ENCODE data around the gene PITPNM2. TPM values are rescaled to one million over a fixed set of nuclear protein-coding genes. Genes with fewer than 3 reads are reported as not detected.

PITPNM2 gene
- total RNA-seq, 2 donors from 2014 or later, result 2.0 to 3.1 TPM

DNA sequence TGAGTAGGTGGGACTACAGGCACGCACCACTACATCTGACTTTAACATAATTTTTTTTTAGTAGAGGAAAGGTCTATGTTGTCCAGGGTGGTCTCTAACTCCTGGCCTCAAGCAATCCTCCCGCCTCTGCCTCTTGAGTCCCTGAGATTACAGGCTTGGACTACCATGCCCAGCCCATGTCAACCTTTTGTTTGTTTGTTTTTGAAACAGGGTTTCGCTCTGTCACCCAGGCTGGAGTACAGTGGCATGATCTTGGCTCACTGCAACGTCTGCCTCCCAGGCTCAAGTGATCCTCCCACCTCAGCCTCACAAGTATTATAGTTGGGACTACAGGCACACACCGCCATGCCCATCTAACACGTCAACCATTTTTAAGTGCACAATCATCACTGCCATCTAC lies 29.2 kb downstream of the PITPNM2 start:
- DNase-seq (ENCODE audit: low spot score) (no peak), ATAC-seq (no peak)
- Mint-ChIP-seq H3K27me3 (no peaks in the 10 kb centered on the region), H3K27ac (no peak overlapping the region), H3K36me3 (no peaks in the 10 kb centered on the region), H3K4me3 (no peak overlapping the region), H3K9me3 (no peaks in the 10 kb centered on the region), H3K4me1 (ENCODE audit: low read depth in 2 of 2) (peaks cover 16 to 35% of the 10 kb centered on the region in 2 donors)

DNA sequence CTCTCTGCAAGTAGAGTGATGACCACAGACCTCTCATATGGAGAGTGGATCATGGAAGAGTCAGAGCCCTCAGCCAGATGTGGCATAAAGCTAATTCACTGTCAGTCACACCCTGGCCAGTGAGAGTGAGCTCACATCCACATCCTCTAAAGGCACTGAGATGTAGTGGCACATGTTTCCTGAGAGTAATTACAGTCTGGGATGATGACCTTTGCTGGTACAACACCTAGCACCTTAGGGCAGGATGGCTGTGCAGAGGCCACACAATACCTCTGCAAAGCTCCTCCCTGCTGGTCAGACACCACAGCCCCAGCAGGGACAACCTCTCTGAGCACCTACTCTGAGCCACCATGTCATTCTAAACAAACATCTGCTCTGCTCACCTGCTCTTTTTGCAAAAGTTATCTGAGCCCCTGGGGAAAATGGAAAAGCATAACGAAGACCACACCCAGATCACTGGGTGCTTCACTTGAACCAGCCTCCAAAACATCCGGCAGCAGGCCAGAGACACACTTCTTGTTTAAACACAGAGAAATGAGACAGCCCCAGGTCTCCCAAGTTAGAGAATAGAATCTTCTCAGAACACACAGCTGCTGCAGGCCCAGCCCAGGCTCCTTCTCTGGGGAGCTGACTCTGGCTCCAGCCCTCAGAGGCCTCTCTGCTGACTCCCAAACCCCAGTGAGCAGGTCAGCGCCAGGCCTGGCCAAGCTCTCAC lies 30.3 kb downstream of the PITPNM2 start:
- no peak for DNase-seq (ENCODE audit: low spot score)
- ATAC-seq, result peak; percentile 71 to 80
- H3K4me3 Mint-ChIP-seq, result no peak overlapping the region
- H3K27me3 Mint-ChIP-seq, result no peaks in the 10 kb centered on the region
- no peaks in the 10 kb centered on the region for H3K9me3 Mint-ChIP-seq
- H3K36me3 Mint-ChIP-seq, result no peaks in the 10 kb centered on the region
- H3K4me1 Mint-ChIP-seq (ENCODE audit: low read depth in 2 of 2), result peaks cover 16 to 32% of the 10 kb centered on the region in 2 donors
- peak overlapping the region in 1 of 2 donors; percentile 53 for H3K27ac Mint-ChIP-seq

DNA sequence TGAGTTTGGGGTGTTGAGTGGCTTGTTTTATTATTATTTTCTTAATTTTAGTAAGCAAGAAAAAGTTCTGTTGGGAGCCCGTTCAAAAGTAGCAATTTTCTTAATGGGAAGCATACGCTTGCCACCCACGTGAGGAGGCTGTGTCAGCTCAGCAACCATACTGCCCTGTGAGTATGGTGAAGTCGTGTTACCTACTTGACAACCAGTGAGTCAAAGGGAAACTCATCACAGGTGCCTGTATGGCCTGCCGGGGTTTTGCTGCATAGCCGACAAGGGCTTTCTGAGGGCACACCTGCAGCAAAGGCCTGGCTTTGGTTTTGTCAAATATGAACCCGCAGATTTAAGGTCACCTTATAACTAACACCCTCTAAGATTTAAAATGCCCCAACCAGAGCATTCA lies 31.1 kb downstream of the PITPNM2 start:
- Mint-ChIP-seq H3K36me3 (no peaks in the 10 kb centered on the region), H3K4me1 (ENCODE audit: low read depth in 2 of 2) (peaks cover 16 to 34% of the 10 kb centered on the region in 2 donors), H3K9me3 (no peaks in the 10 kb centered on the region), H3K4me3 (no peak overlapping the region), H3K27ac (no peak overlapping the region), H3K27me3 (no peaks in the 10 kb centered on the region)
- DNase-seq (ENCODE audit: low spot score) (no peak), ATAC-seq (no peak)

DNA sequence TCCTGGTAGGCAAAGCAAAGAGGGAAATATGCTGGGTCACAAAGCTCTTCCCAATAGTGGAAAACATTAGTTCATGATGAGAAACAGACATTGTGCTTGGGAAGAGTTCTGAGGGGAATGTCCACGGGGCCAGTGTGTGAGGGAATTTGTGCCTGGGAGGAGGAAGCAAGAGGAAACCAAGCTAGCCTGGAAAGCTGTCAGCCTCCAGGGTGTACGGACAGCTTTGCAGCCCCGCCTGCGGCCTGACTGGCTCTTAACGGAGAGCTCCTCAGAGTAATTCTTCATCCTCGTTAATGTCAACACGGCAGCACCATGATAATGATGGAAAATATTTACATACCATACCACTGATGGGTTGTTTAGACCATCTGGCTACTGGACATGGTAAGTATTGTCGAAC lies 32.4 kb downstream of the PITPNM2 start:
- Mint-ChIP-seq H3K36me3 (no peaks in the 10 kb centered on the region), H3K4me1 (ENCODE audit: low read depth in 2 of 2) (peaks cover 16 to 34% of the 10 kb centered on the region in 2 donors), H3K4me3 (no peak overlapping the region), H3K27me3 (no peaks in the 10 kb centered on the region), H3K9me3 (no peaks in the 10 kb centered on the region), H3K27ac (no peak overlapping the region)
- DNase-seq (ENCODE audit: low spot score) (no peak), ATAC-seq (no peak)

DNA sequence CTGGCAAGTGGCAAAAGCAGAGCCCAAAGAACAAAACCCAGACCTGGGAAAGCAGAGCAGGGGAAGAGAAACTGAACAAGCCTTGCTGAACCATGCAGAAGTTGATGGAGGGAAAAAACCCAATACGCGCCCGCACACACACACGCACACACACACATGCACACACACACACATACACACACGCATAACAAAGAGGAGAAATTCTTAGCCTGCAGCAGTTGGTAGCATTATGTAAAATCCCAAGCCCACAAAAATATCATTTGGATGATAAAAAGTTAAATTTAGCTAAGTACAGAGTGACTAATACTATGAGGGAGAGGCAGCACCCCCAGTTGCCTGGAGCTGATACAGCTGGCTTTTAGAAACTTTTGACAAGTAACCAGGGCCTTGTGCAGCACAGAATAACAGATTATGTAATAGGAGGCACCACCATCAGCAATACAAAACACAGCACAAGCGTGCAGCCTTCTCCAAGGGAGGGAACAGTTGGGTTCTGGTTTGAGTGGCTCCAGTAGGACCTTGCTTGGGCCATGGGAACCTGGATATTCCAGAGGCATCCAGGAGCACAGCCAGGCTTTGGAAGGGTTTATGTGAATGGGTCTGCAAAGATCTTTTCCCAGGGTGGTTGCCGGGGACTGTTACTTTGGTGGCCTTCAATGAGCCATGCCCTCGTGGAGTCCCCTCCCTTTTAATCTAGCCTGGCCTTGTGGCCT lies 35.3 kb downstream of the PITPNM2 start:
- H3K9me3 Mint-ChIP-seq, result no peaks in the 10 kb centered on the region
- DNase-seq (ENCODE audit: low spot score), result peak; percentile 44
- peaks cover 17 to 29% of the 10 kb centered on the region in 2 donors for H3K4me1 Mint-ChIP-seq (ENCODE audit: low read depth in 2 of 2)
- ATAC-seq, result no peak
- H3K36me3 Mint-ChIP-seq, result no peaks in the 10 kb centered on the region
- H3K4me3 Mint-ChIP-seq, result no peak overlapping the region
- H3K27ac Mint-ChIP-seq, result no peak overlapping the region
- no peaks in the 10 kb centered on the region for H3K27me3 Mint-ChIP-seq

DNA sequence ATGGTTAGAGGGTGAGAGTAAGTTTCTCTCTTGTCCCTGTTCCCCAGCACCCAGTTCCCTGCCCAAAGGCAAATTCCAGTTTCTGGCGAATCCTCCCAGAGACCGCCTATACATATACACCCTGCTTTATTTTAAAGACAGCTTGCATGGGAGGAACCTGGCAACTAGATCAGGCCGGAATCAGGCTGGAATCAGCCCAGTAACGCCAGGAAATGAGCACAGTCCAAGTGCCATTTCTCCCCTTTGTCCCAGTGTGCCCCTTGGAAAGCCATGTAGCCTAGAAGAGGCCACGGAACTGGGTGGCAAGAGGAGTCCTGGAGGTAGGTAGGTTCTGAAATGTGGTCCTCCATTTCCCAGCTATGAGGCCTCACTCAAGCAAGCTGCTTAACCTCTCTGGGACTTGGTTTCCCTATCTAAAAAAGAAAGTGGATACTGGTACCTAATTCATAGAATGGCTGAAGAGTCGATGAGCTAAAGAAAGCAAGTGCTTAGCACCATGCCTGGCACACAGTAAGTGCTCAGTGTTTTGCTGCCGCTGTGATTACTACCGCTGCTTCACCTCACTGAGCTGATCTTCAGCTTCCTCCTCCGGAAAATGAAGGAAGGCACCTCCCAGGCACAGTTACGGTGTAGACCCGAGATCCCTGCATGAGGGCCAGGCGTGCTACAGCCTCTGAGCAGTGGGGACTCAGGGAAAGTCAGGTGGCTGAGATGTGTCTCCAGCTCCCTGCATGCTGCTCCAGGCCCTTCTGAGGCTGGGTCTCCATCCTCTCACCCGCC lies 36.4 kb downstream of the PITPNM2 start:
- peak; percentile 1 for DNase-seq (ENCODE audit: low spot score)
- H3K27me3 Mint-ChIP-seq, result no peaks in the 10 kb centered on the region
- no peaks in the 10 kb centered on the region for H3K9me3 Mint-ChIP-seq
- no peak overlapping the region for H3K4me3 Mint-ChIP-seq
- no peak for ATAC-seq
- H3K27ac Mint-ChIP-seq, result no peak overlapping the region
- no peaks in the 10 kb centered on the region for H3K36me3 Mint-ChIP-seq
- H3K4me1 Mint-ChIP-seq (ENCODE audit: low read depth in 2 of 2), result peaks cover 18 to 26% of the 10 kb centered on the region in 2 donors

DNA sequence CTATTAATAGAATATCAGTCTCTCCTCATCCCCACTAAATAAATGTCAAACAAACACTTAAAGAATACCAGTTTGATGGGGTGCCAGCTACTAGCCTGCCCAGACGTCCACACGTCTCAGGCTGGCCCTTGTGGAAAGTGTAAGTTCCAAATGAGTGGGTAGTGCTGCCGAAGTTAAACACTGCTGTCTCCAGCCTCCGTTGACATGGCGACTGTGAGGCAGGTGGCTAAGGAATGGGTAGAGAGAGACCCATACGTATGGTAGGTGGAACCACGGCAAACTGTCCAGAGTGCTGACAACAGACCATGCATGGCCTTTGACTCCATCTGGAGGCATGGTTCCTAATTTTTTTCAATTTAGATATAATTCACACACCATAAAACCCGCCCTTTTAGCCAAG lies 37.9 kb downstream of the PITPNM2 start:
- peaks cover 24 to 28% of the 10 kb centered on the region in 2 donors for H3K4me1 Mint-ChIP-seq (ENCODE audit: low read depth in 2 of 2)
- H3K27ac Mint-ChIP-seq, result no peak overlapping the region
- DNase-seq (ENCODE audit: low spot score) (peak; percentile 20), ATAC-seq (no peak)
- H3K4me3 Mint-ChIP-seq, result no peak overlapping the region
- no peaks in the 10 kb centered on the region for H3K9me3 Mint-ChIP-seq
- no peaks in the 10 kb centered on the region for H3K36me3 Mint-ChIP-seq
- no peaks in the 10 kb centered on the region for H3K27me3 Mint-ChIP-seq

DNA sequence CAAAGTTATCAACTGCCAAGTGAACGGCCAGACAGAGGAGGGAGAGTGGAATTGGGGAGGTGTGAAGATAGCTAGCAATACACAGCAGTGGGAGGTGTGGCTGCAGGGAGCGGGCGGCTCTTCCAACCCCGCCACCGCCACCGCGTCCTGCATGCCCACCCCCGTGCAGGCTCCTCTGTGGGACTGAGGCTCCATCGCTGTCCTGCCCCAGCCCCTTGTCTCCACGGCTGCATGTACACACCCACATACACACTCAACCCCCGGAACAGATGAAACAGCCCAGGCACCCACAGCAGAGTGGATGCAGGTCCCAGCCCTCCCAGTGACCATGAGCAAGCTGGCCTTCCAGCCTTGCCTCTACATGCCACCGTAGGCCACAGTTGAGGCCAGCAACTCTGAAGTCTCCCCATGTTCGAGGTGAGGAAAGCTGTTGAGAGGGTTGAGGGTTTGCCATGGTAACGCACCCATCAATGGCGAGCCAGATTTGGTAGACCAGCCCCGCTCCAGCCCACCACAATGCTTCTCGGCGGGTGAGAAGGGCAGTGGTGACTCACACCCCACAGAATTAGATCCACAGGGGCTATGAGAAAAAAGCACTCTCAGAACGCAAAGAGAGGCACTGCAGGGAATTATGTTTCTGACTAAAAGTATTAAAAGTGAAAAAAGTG lies 39.3 kb downstream of the PITPNM2 start:
- peak overlapping the region in 1 of 2 donors; percentile 72 for H3K27ac Mint-ChIP-seq
- ATAC-seq (peak; percentile 69 to 79), DNase-seq (ENCODE audit: low spot score) (peak; percentile 60)
- H3K9me3 Mint-ChIP-seq, result no peaks in the 10 kb centered on the region
- peaks cover 36 to 41% of the 10 kb centered on the region in 2 donors for H3K4me1 Mint-ChIP-seq (ENCODE audit: low read depth in 2 of 2)
- H3K4me3 Mint-ChIP-seq, result peak overlapping the region; percentile 46
- no peaks in the 10 kb centered on the region for H3K36me3 Mint-ChIP-seq
- no peaks in the 10 kb centered on the region for H3K27me3 Mint-ChIP-seq

DNA sequence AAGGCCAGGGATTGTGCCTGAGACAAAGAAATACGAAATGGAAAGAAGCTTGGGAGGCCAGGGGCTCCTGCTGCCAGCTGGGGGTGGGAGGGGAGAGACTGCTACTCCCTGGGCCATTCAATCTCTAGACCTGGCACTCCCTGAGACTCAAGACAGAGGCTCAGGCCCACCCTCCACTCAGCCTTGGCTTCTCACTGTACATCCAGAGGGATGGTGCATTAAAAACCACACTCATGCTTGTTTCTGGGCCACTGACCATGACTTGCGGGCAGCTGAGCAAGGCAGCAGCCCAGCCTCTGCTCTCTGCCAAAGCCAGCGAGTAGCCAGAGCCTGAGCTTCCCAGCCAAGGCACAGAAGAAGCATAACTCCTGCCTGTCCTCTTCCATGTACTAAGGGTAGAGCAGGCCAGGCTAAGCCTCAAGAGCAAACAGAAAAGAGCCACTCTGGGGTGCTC lies 41.5 kb downstream of the PITPNM2 start:
- Mint-ChIP-seq H3K4me1 (ENCODE audit: low read depth in 2 of 2) (peaks cover 48 to 58% of the 10 kb centered on the region in 2 donors), H3K36me3 (no peaks in the 10 kb centered on the region), H3K27me3 (no peaks in the 10 kb centered on the region), H3K4me3 (no peak overlapping the region), H3K9me3 (no peaks in the 10 kb centered on the region), H3K27ac (no peak overlapping the region)
- DNase-seq (ENCODE audit: low spot score) (peak; percentile 1), ATAC-seq (no peak)

DNA sequence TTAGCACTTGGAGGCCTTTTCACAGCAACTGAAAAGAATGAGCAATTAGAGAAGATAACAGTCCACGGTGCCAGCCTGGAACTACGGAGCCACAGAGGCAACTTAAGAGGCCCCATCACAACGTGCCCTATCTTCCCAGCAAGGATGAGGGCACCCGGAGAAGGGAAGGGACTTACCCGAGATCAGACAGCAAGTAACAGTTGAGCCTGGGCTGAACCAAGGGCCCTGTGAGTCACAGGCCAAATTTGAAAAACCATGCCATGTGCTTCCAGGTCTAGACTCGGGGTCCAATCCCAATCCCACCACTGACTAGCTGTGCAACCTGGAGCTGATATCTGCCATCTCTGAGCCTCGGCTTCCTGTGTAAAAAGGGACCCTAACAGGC lies 42.2 kb downstream of the PITPNM2 start:
- no peaks in the 10 kb centered on the region for H3K36me3 Mint-ChIP-seq
- H3K4me3 Mint-ChIP-seq, result no peak overlapping the region
- H3K9me3 Mint-ChIP-seq, result no peaks in the 10 kb centered on the region
- H3K4me1 Mint-ChIP-seq (ENCODE audit: low read depth in 2 of 2), result peaks cover 48 to 58% of the 10 kb centered on the region in 2 donors
- H3K27ac Mint-ChIP-seq, result no peak overlapping the region
- no peak for ATAC-seq
- H3K27me3 Mint-ChIP-seq, result no peaks in the 10 kb centered on the region
- DNase-seq (ENCODE audit: low spot score), result no peak

DNA sequence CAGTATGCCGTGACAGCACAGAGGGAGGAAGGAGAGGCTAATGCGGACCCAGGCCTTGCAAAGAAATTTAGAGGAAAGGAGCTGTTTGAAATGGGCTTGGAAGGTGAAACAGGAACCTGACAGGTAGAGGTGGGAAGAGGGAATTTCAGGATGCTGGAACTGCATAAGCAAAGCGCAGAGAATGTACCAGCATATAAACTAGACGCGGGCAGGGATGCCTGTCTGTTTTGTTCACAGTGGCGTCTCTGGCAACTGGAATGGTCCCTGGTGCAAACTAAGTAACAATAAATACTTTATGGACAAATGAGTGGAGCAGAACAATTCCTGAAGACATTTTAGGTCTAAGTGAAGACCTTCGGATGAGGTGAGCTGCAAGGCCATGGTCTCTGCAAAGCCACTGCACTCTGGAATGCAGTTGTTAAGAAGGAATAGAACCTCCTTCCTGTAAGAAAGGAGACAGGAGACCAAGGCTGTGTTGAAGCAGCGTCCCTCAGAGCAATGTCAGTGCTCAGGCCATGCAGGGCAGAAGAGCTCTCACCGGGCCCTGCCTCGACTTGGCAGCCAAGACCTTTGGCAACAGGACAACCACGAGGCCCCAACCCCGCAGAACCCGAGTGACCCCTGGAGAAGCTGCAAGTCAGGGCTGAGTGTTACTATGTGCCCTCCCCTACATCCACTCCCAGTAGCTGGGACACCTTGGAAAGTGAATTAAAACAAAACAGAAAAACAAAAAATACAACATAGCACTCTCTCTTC lies 42.8 kb downstream of the PITPNM2 start:
- DNase-seq (ENCODE audit: low spot score) (peak; percentile 5), ATAC-seq (no peak)
- Mint-ChIP-seq H3K9me3 (no peaks in the 10 kb centered on the region), H3K4me1 (ENCODE audit: low read depth in 2 of 2) (peaks cover 48 to 58% of the 10 kb centered on the region in 2 donors), H3K4me3 (no peak overlapping the region), H3K36me3 (no peaks in the 10 kb centered on the region), H3K27me3 (no peaks in the 10 kb centered on the region), H3K27ac (peak overlapping the region; percentile 88 to 95)

DNA sequence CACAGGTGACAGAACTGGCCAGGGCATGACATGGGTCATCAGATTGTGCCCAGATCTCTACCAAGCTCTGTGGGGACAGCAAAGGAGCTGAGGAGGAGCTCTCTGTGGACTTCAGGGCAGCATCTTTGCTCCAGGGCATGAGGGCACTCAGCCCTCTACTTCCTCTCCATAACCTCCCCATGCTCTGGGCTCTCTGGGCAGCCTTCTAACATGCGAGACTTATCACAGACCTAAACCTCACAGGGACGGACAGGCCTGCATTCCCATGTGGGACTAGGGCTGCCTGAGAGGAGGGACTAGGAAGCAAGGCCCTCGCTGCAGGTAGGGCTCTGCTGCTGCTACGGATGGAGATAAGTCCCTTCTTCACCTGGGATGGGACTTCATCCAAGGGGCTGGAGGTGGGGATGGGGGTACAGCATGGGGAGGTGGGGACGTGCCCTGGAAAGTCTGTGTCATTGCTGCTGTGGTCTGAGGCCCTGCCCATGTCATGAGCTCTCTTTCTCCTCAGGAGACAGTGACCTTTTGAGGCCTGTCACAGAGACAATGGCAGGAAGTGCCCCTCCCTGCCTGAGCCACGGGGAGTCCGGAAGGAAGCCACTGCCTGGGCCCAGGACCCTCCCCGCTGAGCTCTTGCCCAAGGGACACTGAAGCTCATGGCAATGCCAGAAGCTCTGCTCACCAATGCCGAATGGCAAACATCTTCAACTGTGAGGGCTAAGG lies 44.1 kb downstream of the PITPNM2 start:
- no peaks in the 10 kb centered on the region for H3K9me3 Mint-ChIP-seq
- peak; percentile 87 to 93 for ATAC-seq
- peak overlapping the region; percentile 53 for H3K4me3 Mint-ChIP-seq
- H3K27ac Mint-ChIP-seq, result peak overlapping the region; percentile 88 to 95
- peak; percentile 83 for DNase-seq (ENCODE audit: low spot score)
- no peaks in the 10 kb centered on the region for H3K36me3 Mint-ChIP-seq
- peaks cover 44 to 52% of the 10 kb centered on the region in 2 donors for H3K4me1 Mint-ChIP-seq (ENCODE audit: low read depth in 2 of 2)
- H3K27me3 Mint-ChIP-seq, result no peaks in the 10 kb centered on the region
